GM15510 (cell line): ENCODE data around the gene ANP32B.

ENCODE experiments used
- POLR2A ChIP-seq: IDR thresholded peaks from 3 replicates; pipeline ENCODE4 v1.6.1; 2011; ENCODE audit warnings: borderline replicate concordance; ENCODE audit not compliant: insufficient read length; ENCODE audit errors: extremely low read depth

Gene ANP32B

DNA sequence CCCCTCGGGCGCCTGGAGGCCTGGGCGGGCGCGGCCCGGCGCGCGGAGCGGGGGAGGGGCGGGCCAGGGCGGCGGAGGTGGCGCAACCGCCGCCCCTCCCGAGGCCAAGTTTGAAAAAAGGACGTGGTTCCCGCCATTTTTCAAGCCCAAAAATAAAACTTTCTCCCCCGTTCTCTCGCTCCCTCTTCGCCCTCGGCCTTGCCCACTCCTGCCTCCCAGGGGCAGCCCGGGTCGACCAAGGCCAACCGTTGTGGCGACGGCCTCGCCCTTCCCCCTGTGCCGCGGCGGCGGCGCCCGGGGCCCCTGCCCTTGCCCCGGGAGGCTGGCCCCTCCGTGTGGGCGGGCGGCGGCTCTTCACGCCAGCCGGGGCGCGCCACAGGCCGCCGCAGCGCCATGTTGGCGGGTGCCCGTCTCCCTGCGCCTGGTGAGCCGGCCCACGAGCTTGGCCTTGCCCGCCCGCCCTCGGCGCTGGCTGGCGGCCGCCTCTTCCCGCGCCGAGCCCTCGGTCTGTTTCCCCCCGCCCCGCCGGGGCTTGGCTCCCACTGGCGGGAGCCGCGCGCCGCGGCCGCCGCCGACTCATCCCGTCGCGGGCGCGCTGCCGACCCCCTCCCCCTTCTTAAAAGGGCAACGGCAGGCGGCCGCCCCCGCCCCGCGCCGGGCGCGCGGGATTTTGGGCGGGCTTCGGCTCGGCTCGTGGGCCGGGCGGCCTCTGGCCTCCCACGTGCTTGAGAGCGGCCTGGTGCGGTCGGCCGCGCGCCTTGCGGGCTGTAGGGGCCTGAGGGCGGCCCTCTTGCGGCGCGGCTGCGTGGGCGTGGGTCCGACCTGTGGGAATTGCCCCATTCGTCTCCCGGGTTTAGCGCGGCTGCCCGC, 1.3 kb downstream of the ANP32B start:
- TF ChIP-seq POLR2A, result peak; percentile 56

- no peak for TF ChIP-seq POLR2A
Measured at GRCh38 chr9:97985058-97985861, 2.1 kb downstream of the ANP32B start.

GRCh38 chr9:97987487-97987886, 4.3 kb downstream of the ANP32B start:
- TF ChIP-seq POLR2A, result no peak

DNA sequence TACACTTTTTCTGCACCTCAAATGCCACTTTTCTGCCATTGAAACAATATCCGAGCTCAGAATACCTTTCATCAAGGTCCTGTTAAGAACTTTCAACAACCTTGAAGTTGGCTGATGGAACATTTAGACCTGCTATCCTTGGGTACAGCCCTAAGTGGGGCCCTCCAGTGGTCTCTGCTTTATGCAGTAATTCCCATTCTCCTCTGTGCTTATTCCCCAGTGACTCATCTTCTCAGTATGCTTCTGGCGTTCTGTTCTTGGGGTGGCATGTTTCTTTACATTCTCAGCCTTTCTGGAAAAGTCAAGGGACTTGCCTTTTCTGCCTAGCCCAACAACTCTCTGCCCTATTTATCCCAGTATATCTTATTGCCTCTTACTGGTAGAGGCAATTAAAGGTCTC, 7.1 kb downstream of the ANP32B start:
- TF ChIP-seq POLR2A, result no peak

GRCh38 chr9:97991818-97992217, 8.7 kb downstream of the ANP32B start:
- TF ChIP-seq POLR2A, result no peak

DNA sequence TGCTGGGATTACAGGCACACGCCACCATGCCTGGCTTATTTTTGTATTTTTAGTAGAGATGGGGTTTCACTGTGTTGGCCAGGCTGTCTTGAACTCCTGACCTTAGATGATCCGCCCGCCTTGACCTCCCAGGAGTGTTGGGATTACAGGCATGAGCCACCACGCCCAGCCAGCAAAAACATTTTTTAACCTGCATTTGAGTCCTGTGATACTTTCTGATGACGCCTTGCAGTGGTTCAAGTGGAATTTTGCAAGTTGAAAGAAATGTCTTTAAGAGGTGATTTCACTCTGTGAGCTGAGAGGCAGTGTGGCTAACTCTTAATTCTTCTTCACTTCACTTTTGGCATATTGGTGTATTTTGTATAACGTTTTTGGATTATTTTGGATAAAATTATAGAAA, 9.1 kb downstream of the ANP32B start:
- no peak for TF ChIP-seq POLR2A

- no peak for TF ChIP-seq POLR2A
Measured at GRCh38 chr9:97993000-97993399, 9.9 kb downstream of the ANP32B start.

DNA sequence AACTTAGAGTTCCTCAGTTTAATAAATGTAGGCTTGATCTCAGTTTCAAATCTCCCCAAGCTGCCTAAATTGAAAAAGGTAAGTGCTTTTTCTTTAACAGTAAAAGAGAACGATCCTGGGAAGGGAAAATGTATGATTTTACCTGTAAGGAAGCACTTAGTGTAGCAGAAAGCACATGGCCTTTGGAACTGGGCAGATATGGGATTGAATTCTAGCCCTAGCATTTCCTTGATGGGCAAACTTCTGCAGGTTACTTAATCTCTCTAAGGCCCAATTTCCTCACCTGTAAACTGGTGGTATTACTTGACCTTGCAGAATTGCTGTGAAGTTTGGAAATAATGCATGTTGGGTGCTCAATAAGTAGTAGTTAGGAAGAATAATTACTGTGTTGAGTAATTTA, 11.6 kb downstream of the ANP32B start:
- TF ChIP-seq POLR2A, result no peak

DNA sequence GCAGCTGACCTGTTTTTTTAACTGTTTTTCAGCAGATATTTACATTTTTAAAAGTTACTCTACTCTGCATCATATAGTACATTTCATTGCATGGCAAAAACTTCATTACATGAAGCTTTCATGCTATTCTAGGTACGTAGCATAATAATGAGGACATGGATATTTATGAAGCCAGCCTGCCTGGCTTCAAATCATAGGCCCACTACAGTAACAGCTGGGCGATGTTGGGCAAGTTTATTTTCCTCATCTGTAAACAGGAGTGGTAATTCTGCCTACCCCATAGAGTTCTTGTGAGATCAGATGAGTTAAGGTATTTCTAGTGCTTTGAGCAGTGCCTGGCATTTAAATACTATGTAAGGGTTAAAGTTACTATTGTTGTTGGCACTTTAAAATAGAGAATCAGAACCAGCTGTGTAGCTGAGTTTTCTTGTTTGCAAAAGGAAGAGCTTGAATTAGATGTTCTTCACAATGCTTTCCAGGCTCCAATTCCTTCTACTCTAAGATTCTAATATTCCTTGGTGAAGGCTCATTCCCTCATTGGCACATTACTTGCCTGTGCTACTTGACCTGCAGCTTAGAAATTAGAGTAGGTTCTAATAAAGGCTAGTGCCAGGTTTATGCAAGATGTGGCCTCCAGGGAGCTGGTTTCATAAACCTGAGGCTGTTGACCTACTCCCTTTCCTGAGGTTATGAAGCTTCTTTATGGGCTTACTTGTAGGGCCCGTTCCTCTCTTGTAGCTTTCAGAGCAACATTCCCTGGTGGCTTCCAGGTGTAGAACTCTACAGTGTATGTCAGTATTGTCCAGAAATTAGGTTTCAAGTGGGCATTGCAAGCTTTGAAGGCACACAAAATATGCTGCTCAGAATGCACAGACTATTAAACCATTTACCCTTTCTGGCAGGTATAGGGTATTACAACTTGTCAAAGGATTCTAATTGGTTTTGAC, 14.5 kb downstream of the ANP32B start:
- no peak for TF ChIP-seq POLR2A

DNA sequence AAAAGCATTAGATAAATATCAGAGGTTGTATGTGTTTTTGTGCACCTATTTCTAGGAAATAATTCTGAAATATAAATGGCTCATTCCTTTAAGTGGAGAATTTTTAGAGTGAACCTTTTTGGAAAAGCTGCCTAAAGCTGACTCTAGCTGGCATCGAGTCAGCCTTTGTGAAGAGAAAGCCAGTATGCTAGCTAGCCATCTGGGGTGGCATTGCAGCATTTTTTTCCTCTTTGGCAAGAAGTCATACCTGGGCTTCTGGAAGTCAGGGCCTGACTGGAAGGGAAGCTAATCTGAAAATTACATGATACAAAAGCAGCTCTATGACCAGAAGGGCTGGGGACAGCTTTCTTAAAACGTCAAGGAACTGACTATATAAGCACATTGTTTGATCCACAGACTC, 19.7 kb downstream of the ANP32B start:
- TF ChIP-seq POLR2A, result no peak

DNA sequence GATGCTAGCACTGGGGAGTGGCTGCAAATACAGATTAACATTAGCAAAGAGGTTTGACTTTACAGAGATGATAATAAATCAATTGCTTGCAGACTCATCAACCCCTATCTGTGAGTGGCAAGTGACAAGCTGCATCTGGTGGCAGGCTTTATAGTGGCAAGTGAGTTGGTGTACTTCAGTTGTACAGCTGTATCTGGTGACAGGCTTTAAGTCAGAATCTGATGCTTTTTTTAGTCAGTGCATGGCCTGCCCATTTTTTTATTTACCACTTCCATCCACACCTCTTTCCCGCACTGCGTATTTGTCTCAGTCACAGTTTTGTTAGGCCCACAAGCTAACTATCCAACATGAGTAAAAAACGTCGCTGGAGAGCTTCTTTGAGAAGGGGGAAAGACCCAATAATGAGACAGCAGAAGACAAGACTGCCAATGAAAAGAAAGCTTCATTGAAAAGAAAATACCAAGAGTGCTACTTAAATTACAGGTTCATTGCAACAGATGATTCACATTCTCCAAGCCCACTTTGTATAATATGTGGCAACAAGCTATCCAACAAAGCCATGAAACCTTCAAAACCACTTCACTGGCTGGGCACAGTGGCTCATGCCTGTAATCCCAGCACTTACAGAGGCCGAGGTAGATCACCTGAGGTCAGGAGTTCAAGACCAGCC, 23.1 kb downstream of the ANP32B start:
- no peak for TF ChIP-seq POLR2A

DNA sequence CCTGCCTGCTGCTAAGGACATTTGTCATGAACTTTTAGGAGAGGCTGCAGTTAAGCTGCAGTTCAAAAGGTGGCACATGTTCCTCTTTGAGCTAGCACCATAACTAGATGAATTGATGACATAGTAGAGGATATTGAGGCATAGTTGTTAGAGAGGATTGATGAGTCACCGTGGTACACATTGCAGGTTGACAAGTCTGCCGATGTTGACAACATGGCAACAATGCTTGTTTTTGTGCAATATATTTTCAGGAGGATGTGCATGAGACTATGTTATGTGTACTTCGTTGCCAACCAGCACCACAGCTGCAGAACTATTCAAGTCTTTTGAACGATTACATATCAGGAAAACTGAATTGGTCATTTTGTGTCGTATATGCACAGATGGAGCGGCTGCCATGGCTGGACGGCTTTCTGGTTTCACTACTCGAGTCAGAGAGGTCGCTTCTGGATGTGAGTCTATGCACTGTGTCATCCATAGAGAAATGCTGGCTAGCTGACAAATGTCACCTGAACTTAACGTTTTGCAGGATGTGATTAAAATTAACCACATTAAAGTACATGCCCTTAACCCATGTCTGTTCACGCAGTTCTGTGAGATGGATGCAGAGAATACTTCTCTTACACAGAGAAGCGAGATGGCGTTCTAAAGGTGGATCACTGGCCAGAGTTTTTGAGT, 24.2 kb downstream of the ANP32B start:
- no peak for TF ChIP-seq POLR2A

DNA sequence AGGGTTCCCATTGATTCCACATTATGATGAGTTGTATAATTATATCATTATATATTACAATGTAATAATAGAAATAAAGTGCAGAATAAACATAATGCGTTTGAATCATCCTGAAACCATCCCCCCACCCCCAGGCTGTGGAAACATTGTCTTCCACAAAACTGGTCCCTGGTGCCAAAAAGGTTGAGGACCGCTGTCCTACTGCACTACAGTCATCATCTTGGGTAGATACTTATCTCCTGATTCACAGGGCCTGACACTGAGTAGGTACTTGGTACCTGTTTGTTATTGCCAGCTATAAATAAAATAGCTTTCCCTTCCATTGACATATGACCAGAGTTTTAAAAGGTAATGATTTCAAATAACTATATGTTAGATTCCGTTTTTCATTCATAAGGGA, 25.6 kb downstream of the ANP32B start:
- TF ChIP-seq POLR2A, result no peak

DNA sequence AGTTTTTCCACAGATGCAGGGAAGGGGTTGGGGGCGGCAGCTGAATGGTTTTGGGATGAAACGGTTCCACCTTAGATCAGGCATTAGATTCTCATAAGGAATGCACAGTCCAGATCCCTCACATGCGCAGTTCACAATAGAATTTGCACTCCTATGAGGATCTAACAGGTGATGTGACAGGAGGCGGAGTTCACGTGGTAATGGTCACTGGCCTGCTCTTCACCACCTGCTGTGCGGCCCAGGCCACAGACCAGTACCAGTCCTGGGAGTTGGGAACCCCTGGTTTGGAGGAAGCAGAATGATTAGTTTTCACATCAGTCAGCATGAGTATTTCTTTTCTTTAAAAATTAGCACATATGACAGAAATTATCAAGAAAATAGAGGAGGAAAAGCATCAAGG, 26.3 kb downstream of the ANP32B start:
- no peak for TF ChIP-seq POLR2A
